ENCODE measurements around the gene BMPR1A. TPM values are rescaled to one million over a fixed set of nuclear protein-coding genes. Genes with fewer than 3 reads are reported as not detected.

BMPR1A gene
- total and polyA plus RNA-seq, 9 of the 15 experiments (the other 6 are each of a cell fraction or from before 2014, with no cell fraction given), result 1.6 to 17.5 (median 9.1) TPM

GRCh38 chr10:86775056-86775869 lies 18.8 kb downstream of the BMPR1A start (continued):
- TF ChIP-seq ZNF561 (CRISPR knock-in tag; conservative IDR thresholded peaks at IDR 0.05) (no peak), ZHX1 (conservative IDR thresholded peaks at IDR 0.05; ENCODE audit: low read length) (no peak), FOXM1 (IDR thresholded peaks at IDR 0.05; ENCODE audit: low read depth) (peak; percentile 31; the same call in 1 of the 2 replicates), FOXM1 (CRISPR knock-in tag; IDR thresholded peaks at IDR 0.05; ENCODE audit: low read depth) (no peak), ZNF24 (IDR thresholded peaks at IDR 0.05) (no peak), MCM3 (IDR thresholded peaks at IDR 0.05) (no peak), SRF (CRISPR knock-in tag; IDR thresholded peaks at IDR 0.05) (no peak), CHD2 (IDR thresholded peaks at IDR 0.05; ENCODE audit: low read depth, low read length) (no peak), U2AF1 (optimal IDR thresholded peaks at IDR 0.05; ENCODE audit: low read depth, low read length) (no peak), ZNF165 (CRISPR knock-in tag; IDR thresholded peaks at IDR 0.05; ENCODE audit: borderline replicate concordance) (no peak), PRMT5 (CRISPR knock-in tag; IDR thresholded peaks at IDR 0.05) (no peak), RCOR1 (IDR thresholded peaks at IDR 0.05; ENCODE audit: borderline replicate concordance in 1 of 2, low read depth in 2 of 2, low read length in 2 of 2) (peak in 1 of 2 experiments; percentile 88; a peak in 2 of 4 replicates), BRF1 (IDR thresholded peaks at IDR 0.05; ENCODE audit: borderline replicate concordance, extremely low read depth, insufficient read length) (no peak), SNRNP70 (optimal IDR thresholded peaks at IDR 0.05; ENCODE audit: low read depth, low read length) (no peak), ZNF507 (tag; conservative IDR thresholded peaks at IDR 0.05) (no peak), NR4A1 (CRISPR knock-in tag; IDR thresholded peaks at IDR 0.05) (no peak), NR4A1 (tag; IDR thresholded peaks at IDR 0.05) (no peak), SUPT5H (IDR thresholded peaks at IDR 0.05) (no peak), TSC22D4 (tag; IDR thresholded peaks at IDR 0.05) (no peak), RBM14 (IDR thresholded peaks at IDR 0.05; ENCODE audit: borderline replicate concordance, insufficient read depth, low read depth, low read length) (no peak)
- TF ChIP-seq, protein P1, sequence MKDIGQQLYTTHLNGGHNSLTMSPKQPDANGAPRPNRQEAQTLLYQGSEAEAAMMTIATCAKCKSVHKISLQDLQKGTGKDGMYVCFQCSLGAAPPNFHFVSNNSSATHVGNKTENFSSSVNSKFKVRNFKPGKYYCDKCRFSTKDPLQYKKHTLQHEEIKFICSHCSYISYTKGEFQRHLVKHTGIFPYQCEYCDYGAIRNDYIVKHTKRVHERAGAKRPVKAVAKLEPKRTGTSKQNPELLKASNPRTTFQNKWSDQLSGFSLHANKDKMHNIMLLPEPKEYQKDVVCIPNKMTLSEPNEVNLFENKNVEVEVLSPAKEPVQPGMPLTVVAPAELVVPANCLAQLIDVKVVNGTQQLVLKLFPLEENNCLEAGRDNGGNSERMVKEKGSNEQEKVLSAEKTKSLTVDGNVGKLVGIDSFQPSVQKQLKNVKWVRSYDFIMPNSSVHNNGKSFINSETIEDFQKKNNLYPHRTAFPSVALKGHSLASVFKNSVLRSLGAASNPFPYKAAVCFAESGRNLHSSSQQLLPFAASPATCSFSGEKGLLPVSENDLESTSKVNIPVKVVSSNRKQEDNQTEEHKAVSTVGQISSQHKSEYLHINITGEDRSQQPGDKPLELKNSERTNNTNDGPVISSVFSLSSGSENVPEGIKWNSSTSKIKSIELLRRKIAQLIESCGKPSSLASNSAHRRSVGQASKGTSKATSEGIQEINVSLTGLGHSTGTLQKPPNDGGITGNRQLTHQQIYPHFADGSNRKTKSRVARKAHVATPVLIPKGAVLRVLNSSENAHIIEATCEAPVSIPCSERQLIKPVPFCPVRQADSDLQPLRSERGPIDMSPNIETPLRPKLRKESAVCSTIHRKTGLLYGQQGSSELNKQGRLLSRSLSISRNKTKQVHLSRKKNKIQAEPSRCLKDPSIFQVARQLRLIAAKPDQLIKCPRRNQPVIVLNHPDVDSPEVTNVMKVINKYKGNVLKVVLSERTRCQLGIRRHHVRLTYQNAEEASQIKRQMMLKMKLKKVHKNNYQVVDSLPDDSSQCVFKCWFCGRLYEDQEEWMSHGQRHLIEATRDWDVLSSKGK (CRISPR knock-in tag; IDR thresholded peaks at IDR 0.05), result no peak
- TF ChIP-seq, protein P2, sequence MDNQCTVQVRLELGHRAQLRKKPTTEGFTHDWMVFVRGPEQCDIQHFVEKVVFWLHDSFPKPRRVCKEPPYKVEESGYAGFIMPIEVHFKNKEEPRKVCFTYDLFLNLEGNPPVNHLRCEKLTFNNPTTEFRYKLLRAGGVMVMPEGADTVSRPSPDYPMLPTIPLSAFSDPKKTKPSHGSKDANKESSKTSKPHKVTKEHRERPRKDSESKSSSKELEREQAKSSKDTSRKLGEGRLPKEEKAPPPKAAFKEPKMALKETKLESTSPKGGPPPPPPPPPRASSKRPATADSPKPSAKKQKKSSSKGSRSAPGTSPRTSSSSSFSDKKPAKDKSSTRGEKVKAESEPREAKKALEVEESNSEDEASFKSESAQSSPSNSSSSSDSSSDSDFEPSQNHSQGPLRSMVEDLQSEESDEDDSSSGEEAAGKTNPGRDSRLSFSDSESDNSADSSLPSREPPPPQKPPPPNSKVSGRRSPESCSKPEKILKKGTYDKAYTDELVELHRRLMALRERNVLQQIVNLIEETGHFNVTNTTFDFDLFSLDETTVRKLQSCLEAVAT (IDR thresholded peaks at IDR 0.05), result no peak; a peak in 1 of 4 replicates

All from K562 (cell line).